Superior temporal gyrus (tissue), 1 donor: Measurements from ENCODE around the gene ATAD3C.
"Not testable (repeated sequence)": the region's sequence is repeated elsewhere in the genome, so short reads cannot be mapped to it uniquely, and the experiment has no call there.

Source experiments
- DNase-seq: peaks from one replicate; pipeline ENCODE4 v3.0.0-alpha.2; 2016; ENCODE audit errors: extremely low spot score

The ATAD3C gene

GRCh38 chr1:1472053-1472876, 22.8 kb downstream of the ATAD3C start:
- not testable (repeated sequence) for DNase-seq

- not testable (repeated sequence) for DNase-seq
Observed at GRCh38 chr1:1476011-1476410, 26.5 kb downstream of the ATAD3C start.

GRCh38 chr1:1477206-1477605, 27.7 kb downstream of the ATAD3C start:
- no peak for DNase-seq

GRCh38 chr1:1479547-1480487, 30.3 kb downstream of the ATAD3C start:
- DNase-seq = no peak

GRCh38 chr1:1480488-1480867, 31.0 kb downstream of the ATAD3C start:
- DNase-seq = not testable (repeated sequence)

GRCh38 chr1:1481811-1482210, 32.3 kb downstream of the ATAD3C start:
- not testable (repeated sequence) for DNase-seq

- DNase-seq = no peak
Observed at GRCh38 chr1:1482856-1483255, 33.4 kb downstream of the ATAD3C start.

GRCh38 chr1:1483714-1484113, 34.2 kb downstream of the ATAD3C start:
- DNase-seq = no peak

- DNase-seq = not testable (repeated sequence)
Observed at GRCh38 chr1:1484976-1485750, 35.7 kb downstream of the ATAD3C start.

- DNase-seq = not testable (repeated sequence)
Observed at GRCh38 chr1:1485755-1486317, 36.3 kb downstream of the ATAD3C start.

GRCh38 chr1:1487701-1488100, 38.2 kb downstream of the ATAD3C start:
- DNase-seq = no peak

GRCh38 chr1:1489231-1489630, 39.7 kb downstream of the ATAD3C start:
- DNase-seq = no peak

GRCh38 chr1:1489861-1490260, 40.4 kb downstream of the ATAD3C start:
- no peak for DNase-seq

- DNase-seq = no peak
Observed at GRCh38 chr1:1490633-1491230, 41.2 kb downstream of the ATAD3C start.

GRCh38 chr1:1491601-1492000, 42.1 kb downstream of the ATAD3C start:
- DNase-seq = no peak

GRCh38 chr1:1494311-1494710, 44.8 kb downstream of the ATAD3C start:
- not testable (repeated sequence) for DNase-seq

GRCh38 chr1:1495461-1495975, 46.0 kb downstream of the ATAD3C start:
- DNase-seq = not testable (repeated sequence)

- peak; percentile 63 for DNase-seq
Observed at GRCh38 chr1:1504777-1505365, 55.4 kb downstream of the ATAD3C start.

- peak; percentile 41 for DNase-seq
Observed at GRCh38 chr1:1505366-1505798, 55.9 kb downstream of the ATAD3C start.

GRCh38 chr1:1505801-1506200, 56.3 kb downstream of the ATAD3C start:
- DNase-seq = not testable (repeated sequence)
